ENCODE results near the gene CTRL. TPM values are rescaled to one million over a fixed set of nuclear protein-coding genes. Genes with fewer than 3 reads are reported as not detected.

CTRL gene
- total RNA-seq, 2 donors from 2014 or later: 6.7 to 8.4 TPM

GRCh38 chr16:67953641-67954375, 22.1 kb upstream of the CTRL start:
- H3K27me3 Mint-ChIP-seq: no peaks in the 10 kb centered on the region
- H3K27ac Mint-ChIP-seq: no peak overlapping the region
- peaks cover 5% of the 10 kb centered on the region for H3K4me1 Mint-ChIP-seq
- H3K36me3 Mint-ChIP-seq (ENCODE audit: low read depth): no peaks in the 10 kb centered on the region
- DNase-seq (no peak), ATAC-seq (no peak)
- no peak overlapping the region for H3K4me3 Mint-ChIP-seq
- H3K9me3 ChIP-seq (ENCODE audit: control insufficient read depth, low read length, poor library complexity, severe bottlenecking): no peaks in the 10 kb centered on the region

GRCh38 chr16:67951485-67951884, 19.8 kb upstream of the CTRL start:
- DNase-seq (no peak), ATAC-seq (no peak)
- H3K27ac Mint-ChIP-seq: no peak overlapping the region
- no peaks in the 10 kb centered on the region for H3K27me3 Mint-ChIP-seq
- H3K4me3 Mint-ChIP-seq: no peak overlapping the region
- no peaks in the 10 kb centered on the region for H3K9me3 ChIP-seq (ENCODE audit: control insufficient read depth, low read length, poor library complexity, severe bottlenecking)
- peaks cover 3% of the 10 kb centered on the region for H3K4me1 Mint-ChIP-seq
- no peaks in the 10 kb centered on the region for H3K36me3 Mint-ChIP-seq (ENCODE audit: low read depth)

GRCh38 chr16:67950335-67950843, 18.7 kb upstream of the CTRL start:
- Mint-ChIP-seq H3K4me3 (no peak overlapping the region), H3K27ac (no peak overlapping the region), H3K4me1 (peaks cover 3% of the 10 kb centered on the region), H3K36me3 (ENCODE audit: low read depth) (no peaks in the 10 kb centered on the region), H3K27me3 (no peaks in the 10 kb centered on the region)
- ATAC-seq (no peak), DNase-seq (no peak)
- H3K9me3 ChIP-seq (ENCODE audit: control insufficient read depth, low read length, poor library complexity, severe bottlenecking): no peaks in the 10 kb centered on the region

DNA sequence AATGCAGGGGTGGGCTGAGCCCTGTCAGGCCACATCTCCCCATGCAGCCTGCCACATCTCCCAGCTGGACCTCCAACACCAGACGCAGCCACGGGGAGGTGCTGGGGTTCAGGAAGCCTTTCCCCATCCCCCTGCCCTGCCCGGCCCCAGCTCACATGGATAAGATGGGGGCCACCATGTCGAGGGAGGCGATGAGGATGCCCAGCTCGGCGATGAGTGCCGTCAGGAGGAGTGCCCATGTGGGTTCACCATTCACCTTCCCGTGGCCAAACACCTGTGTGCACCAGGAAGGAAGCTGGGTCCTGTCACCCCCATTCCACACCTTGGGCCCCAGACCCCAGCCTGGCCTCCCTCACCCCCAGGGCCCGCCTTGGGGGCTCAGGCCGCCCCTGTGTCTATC, 18.0 kb upstream of the CTRL start:
- DNase-seq: no peak
- H3K4me3 Mint-ChIP-seq: no peak overlapping the region
- H3K4me1 Mint-ChIP-seq: peaks cover 3% of the 10 kb centered on the region
- no peaks in the 10 kb centered on the region for H3K9me3 ChIP-seq (ENCODE audit: control insufficient read depth, low read length, poor library complexity, severe bottlenecking)
- no peak overlapping the region for H3K27ac Mint-ChIP-seq
- no peaks in the 10 kb centered on the region for H3K27me3 Mint-ChIP-seq
- H3K36me3 Mint-ChIP-seq (ENCODE audit: low read depth): no peaks in the 10 kb centered on the region
- ATAC-seq: no peak

DNA sequence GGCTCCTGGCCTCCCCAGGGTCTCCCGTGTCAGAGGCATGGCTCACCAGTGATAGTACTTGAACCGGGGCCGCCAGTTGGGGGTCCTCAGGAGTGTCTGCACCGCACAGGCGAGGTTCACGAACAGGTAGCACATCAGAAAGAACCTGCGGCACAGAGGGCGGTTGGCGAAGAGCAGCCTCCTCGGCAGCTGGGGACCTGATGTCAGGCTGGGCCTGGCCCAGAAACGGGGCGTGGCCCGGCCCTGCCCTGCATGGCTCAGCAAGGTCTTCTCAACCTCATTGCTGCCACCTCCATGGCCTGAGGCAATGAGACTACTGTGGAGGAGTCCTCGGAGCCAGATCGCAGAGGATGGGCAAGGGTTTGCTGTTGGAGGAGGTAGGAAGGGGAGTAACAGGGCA, 16.4 kb upstream of the CTRL start:
- H3K4me3 Mint-ChIP-seq: no peak overlapping the region
- peaks cover 3% of the 10 kb centered on the region for H3K4me1 Mint-ChIP-seq
- H3K36me3 Mint-ChIP-seq (ENCODE audit: low read depth): no peaks in the 10 kb centered on the region
- no peak for DNase-seq
- H3K9me3 ChIP-seq (ENCODE audit: control insufficient read depth, low read length, poor library complexity, severe bottlenecking): no peaks in the 10 kb centered on the region
- peak overlapping the region; percentile 70 for H3K27ac Mint-ChIP-seq
- no peak for ATAC-seq
- no peaks in the 10 kb centered on the region for H3K27me3 Mint-ChIP-seq

GRCh38 chr16:67946966-67947558, 15.4 kb upstream of the CTRL start:
- Mint-ChIP-seq H3K4me3 (no peak overlapping the region), H3K27me3 (no peaks in the 10 kb centered on the region), H3K36me3 (ENCODE audit: low read depth) (no peaks in the 10 kb centered on the region)

DNA sequence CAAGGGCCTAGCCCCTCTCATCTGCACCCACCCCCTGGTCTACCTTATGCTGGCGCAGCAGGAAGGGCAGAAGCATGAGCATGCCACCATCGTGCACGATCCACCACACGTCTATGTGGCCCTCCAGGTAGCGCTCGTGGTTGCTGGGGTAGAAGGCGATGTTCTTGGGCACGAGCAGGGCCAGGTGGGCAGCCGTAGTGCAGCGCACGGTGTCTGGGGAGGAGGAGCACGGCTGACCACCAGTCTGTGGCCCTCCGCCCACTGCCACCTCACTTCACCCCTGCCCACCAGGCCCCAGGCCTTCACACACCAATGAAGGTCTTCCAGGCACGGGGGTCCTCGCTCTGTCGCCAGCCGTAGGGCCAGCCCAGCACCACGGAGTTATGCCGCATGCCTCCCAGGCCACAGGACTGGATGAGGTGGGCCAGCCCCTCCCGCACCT, 14.5 kb upstream of the CTRL start:
- no peak overlapping the region for H3K27ac Mint-ChIP-seq
- DNase-seq (no peak), ATAC-seq (no peak)
- peaks cover 8% of the 10 kb centered on the region for H3K4me1 Mint-ChIP-seq
- no peaks in the 10 kb centered on the region for H3K36me3 Mint-ChIP-seq (ENCODE audit: low read depth)
- H3K27me3 Mint-ChIP-seq: no peaks in the 10 kb centered on the region
- H3K4me3 Mint-ChIP-seq: no peak overlapping the region
- no peaks in the 10 kb centered on the region for H3K9me3 ChIP-seq (ENCODE audit: control insufficient read depth, low read length, poor library complexity, severe bottlenecking)

More at GRCh38 chr16:67946966-67947558, 15.4 kb upstream of the CTRL start:
- Mint-ChIP-seq H3K27ac (no peak overlapping the region), H3K4me1 (peaks cover 5% of the 10 kb centered on the region)
- ATAC-seq: no peak
- DNase-seq: no peak
- H3K9me3 ChIP-seq (ENCODE audit: control insufficient read depth, low read length, poor library complexity, severe bottlenecking): no peaks in the 10 kb centered on the region

DNA sequence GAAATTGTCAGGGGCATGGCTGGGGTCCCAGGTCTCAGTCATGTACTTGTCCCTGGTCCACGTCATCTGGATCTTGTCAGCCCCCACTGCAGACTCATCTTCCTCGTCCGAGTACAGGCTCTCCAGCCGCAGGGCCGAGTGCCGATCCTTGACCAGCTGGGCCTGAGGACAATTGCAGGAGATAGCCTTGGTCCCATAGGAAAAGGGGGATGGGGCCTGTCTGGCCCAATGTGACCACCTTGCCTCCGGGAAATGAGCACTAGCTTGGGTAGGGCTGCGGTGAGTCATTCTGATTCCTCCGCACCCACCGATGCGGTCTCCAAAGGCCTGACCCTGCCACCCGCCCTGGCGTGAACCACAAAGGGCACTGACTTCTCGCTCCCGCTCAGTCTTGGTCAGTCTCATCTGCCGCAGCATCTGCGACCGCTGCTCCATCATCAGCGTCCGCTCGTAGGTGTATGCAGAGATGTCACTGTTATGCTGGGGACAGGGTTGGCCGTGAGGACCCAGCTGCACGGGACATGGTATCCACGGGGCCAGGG, 13.8 kb upstream of the CTRL start:
- Mint-ChIP-seq H3K4me3 (no peak overlapping the region), H3K27ac (no peak overlapping the region), H3K27me3 (no peaks in the 10 kb centered on the region), H3K4me1 (peaks cover 8% of the 10 kb centered on the region), H3K36me3 (ENCODE audit: low read depth) (no peaks in the 10 kb centered on the region)
- H3K9me3 ChIP-seq (ENCODE audit: control insufficient read depth, low read length, poor library complexity, severe bottlenecking): no peaks in the 10 kb centered on the region
- ATAC-seq: no peak
- no peak for DNase-seq

- peaks cover 14% of the 10 kb centered on the region for H3K4me1 Mint-ChIP-seq
- no peaks in the 10 kb centered on the region for H3K36me3 Mint-ChIP-seq (ENCODE audit: low read depth)
- H3K9me3 ChIP-seq (ENCODE audit: control insufficient read depth, low read length, poor library complexity, severe bottlenecking): no peaks in the 10 kb centered on the region
- ATAC-seq: no peak
- H3K4me3 Mint-ChIP-seq: no peak overlapping the region
- H3K27me3 Mint-ChIP-seq: no peaks in the 10 kb centered on the region
- no peak for DNase-seq
- no peak overlapping the region for H3K27ac Mint-ChIP-seq
Measured at GRCh38 chr16:67944690-67945391, 13.2 kb upstream of the CTRL start.

- no peak within 1 kb of the TSS for H3K27ac Mint-ChIP-seq
Measured at GRCh38 chr16:67943619-67944504, 12.2 kb upstream of the CTRL start, which contains the start of gene LCAT. TSS of gene LCAT (minus strand) at chr16:67944120. CDS start at chr16:67944101, 19 bp downstream.

GRCh38 chr16:67943256-67943618, 11.6 kb upstream of the CTRL start:
- H3K27ac Mint-ChIP-seq: no peak overlapping the region
- no peak overlapping the region for H3K4me3 Mint-ChIP-seq
- peaks cover 16% of the 10 kb centered on the region for H3K4me1 Mint-ChIP-seq
- DNase-seq (no peak), ATAC-seq (no peak)
- H3K36me3 Mint-ChIP-seq (ENCODE audit: low read depth): no peaks in the 10 kb centered on the region
- H3K27me3 Mint-ChIP-seq: no peaks in the 10 kb centered on the region
- H3K9me3 ChIP-seq (ENCODE audit: control insufficient read depth, low read length, poor library complexity, severe bottlenecking): no peaks in the 10 kb centered on the region

More at GRCh38 chr16:67943619-67944504, 12.2 kb upstream of the CTRL start, which contains the start of gene LCAT:
- no peaks in the 10 kb centered on the region for H3K36me3 Mint-ChIP-seq (ENCODE audit: low read depth)
- peaks cover 17% of the 10 kb centered on the region for H3K4me1 Mint-ChIP-seq
- no peak within 1 kb of the TSS for H3K4me3 Mint-ChIP-seq
- no peaks in the 10 kb centered on the region for H3K9me3 ChIP-seq (ENCODE audit: control insufficient read depth, low read length, poor library complexity, severe bottlenecking)
- no peak for ATAC-seq
- H3K27me3 Mint-ChIP-seq: no peaks in the 10 kb centered on the region
- DNase-seq: no peak

DNA sequence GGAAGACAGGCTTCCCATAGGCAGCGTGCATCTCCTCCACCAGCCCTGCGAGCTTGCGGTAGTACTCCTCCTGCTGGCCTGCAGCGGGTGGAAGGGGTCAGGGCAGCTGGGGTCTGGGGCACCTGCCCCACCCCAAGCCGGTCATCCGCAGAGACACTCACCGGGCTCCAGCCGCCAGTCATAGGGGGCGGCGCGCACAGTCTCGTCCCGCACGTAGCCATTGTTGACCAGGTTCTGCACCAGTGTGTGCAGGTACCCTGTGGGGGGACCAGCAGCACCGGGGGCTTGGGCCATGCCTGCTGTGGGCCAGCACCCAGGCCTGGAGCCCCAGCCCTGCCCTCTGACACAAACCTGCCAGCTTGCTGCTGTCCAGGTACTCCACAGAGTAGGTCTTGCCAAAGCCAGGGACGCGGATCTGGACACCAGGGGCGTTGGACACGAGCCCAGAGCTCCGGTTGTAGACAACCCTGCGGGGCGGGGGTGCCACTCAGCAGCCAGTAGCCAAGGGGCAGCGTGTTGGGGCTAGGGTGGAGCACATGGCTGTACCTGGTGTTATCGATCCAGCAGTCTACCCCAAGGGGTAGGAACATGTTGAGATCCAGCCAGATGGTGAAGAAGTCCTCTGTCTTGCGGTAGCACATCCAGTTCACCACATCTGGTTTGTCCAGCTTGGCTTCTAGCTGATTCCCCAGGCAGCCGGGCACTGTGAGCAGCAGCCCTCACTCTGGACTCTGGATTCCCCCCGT, 11.0 kb upstream of the CTRL start:
- H3K27me3 Mint-ChIP-seq: no peaks in the 10 kb centered on the region
- peaks cover 15% of the 10 kb centered on the region for H3K4me1 Mint-ChIP-seq
- DNase-seq (no peak), ATAC-seq (no peak)
- no peaks in the 10 kb centered on the region for H3K9me3 ChIP-seq (ENCODE audit: control insufficient read depth, low read length, poor library complexity, severe bottlenecking)
- H3K4me3 Mint-ChIP-seq: no peak overlapping the region
- H3K27ac Mint-ChIP-seq: peak overlapping the region; percentile 53
- no peaks in the 10 kb centered on the region for H3K36me3 Mint-ChIP-seq (ENCODE audit: low read depth)

All from T-helper 17 cell (primary cell).